Endothelial cell of umbilical vein (primary cell): ENCODE data around the gene VIPR2. TPM values are rescaled to one million over a fixed set of nuclear protein-coding genes. Genes with fewer than 3 reads are reported as not detected.

Experiments used
- BruUV-seq: library from RNA; stranded (reverse); fragments of 400-500 nt; replicated peaks from 2 replicates; lab custom pipeline; 2021; lab: Mats Ljungman, UMichigan
- CTCF ChIA-PET: fragments of 300-600, 350-600 bp; sonication (Branson Sonifier 250); formaldehyde crosslinking; loops from one replicate; lab custom pipeline; 2021; ENCODE audit warnings: antibody characterized with exemption, inconsistent platforms; lab: Charles Lee
- POLR2A ChIA-PET: fragments of 300-600, 350-600 bp; sonication (Branson Sonifier 250); formaldehyde crosslinking; loops from one replicate; lab custom pipeline; 2021; ENCODE audit warnings: antibody characterized with exemption, inconsistent platforms; lab: Charles Lee
- DNase-seq: peaks from one replicate; pipeline ENCODE4 v3.0.0-alpha.2; 2011; ENCODE audit warnings: low read depth, low spot score
- FAIRE-seq: peaks from 2 replicates; lab custom pipeline; 2011; peaks lifted over from hg19 to GRCh38; lab: Jason Lieb, UNC
- H2AFZ ChIP-seq: 2 replicates; pipeline ENCODE4 v1.6.0; 2012; ENCODE audit warnings: low read depth, low read length, control low read depth, inconsistent platforms
- H3K27ac ChIP-seq: 2 replicates; pipeline ENCODE4 v1.5.1; 2011; ENCODE audit warnings: low read depth, mild to moderate bottlenecking, control low read depth, low read length, moderate library complexity; ENCODE audit not compliant: insufficient read depth
- H3K27me3 ChIP-seq, 2 experiments: 2 replicates each; pipeline versions ENCODE4 v1.6.0 to v1.6.1; 2011; ENCODE audit warnings: low read length in 2 of 2, mixed read lengths in 1 of 2; ENCODE audit not compliant: control insufficient read depth in 2 of 2, insufficient read depth in 2 of 2
- H3K36me3 ChIP-seq, 2 experiments: 2 replicates in 1 of 2; 3 replicates in 1 of 2; pipeline ENCODE4 v1.5.1; 2011; ENCODE audit warnings: low read length in 2 of 2, mild to moderate bottlenecking in 1 of 2, moderate library complexity in 1 of 2; ENCODE audit not compliant: control insufficient read depth in 2 of 2, insufficient read depth in 2 of 2; ENCODE audit errors: extremely low read depth in 1 of 2
- H3K4me1 ChIP-seq: 3 replicates; pipeline ENCODE4 v1.5.1; 2011; ENCODE audit warnings: mild to moderate bottlenecking, low read length; ENCODE audit not compliant: control insufficient read depth, insufficient read depth; ENCODE audit errors: extremely low read depth
- H3K4me2 ChIP-seq: 2 replicates; pipeline ENCODE4 v1.6.1; 2011; ENCODE audit warnings: low read length, control low read depth, mixed read lengths; ENCODE audit not compliant: insufficient read depth
- H3K4me3 ChIP-seq, 3 experiments: fragments of 200-600 bp in 1 of 3; sonication (generic), shearing (Covaris generic) in 1 of 3; replicated peaks in 1 of 3; 2 replicates each; pipeline ENCODE4 v1.5.1; 2011 to 2016; ENCODE audit warnings: control low read depth in 3 of 3, low read length in 3 of 3, mild to moderate bottlenecking in 2 of 3, inconsistent platforms in 1 of 3, low read depth in 1 of 3, moderate library complexity in 1 of 3; ENCODE audit not compliant: insufficient read depth in 1 of 3
- H3K79me2 ChIP-seq: 2 replicates; pipeline ENCODE4 v1.6.0; 2012; ENCODE audit warnings: low read length, inconsistent platforms; ENCODE audit not compliant: control insufficient read depth, insufficient read depth
- H3K9ac ChIP-seq: replicated peaks from 2 replicates; pipeline ENCODE3; 2011; ENCODE audit warnings: low read length, control low read depth; ENCODE audit not compliant: insufficient read depth; ENCODE audit errors: extremely low read depth
- H3K9me1 ChIP-seq: replicated peaks from 3 replicates; pipeline ENCODE4 v1.6.0; 2011; ENCODE audit warnings: mild to moderate bottlenecking, low read length; ENCODE audit not compliant: control insufficient read depth, insufficient read depth; ENCODE audit errors: extremely low read depth
- H3K9me3 ChIP-seq: replicated peaks from 2 replicates; pipeline ENCODE4 v1.5.1; 2012; ENCODE audit warnings: low read length, inconsistent platforms; ENCODE audit not compliant: control insufficient read depth, insufficient read depth
- H4K20me1 ChIP-seq: replicated peaks from 2 replicates; pipeline ENCODE3; 2011; ENCODE audit warnings: mild to moderate bottlenecking, low read length; ENCODE audit not compliant: control insufficient read depth, insufficient read depth; ENCODE audit errors: extremely low read depth
- CTCF ChIP-seq, 2 donors: IDR thresholded peaks; 1 replicate in 1 of 2; 2 replicates in 1 of 2; pipeline ENCODE4 v1.5.1; 2011; ENCODE audit warnings: low read length in 2 of 2, mild to moderate bottlenecking in 2 of 2, moderate library complexity in 2 of 2, control low read depth in 1 of 2, inconsistent platforms in 1 of 2, low read depth in 1 of 2; ENCODE audit not compliant: insufficient read depth in 1 of 2; ENCODE audit errors: extremely low read depth in 1 of 2
- EZH2 ChIP-seq: IDR thresholded peaks from 2 replicates; pipeline ENCODE4 v1.6.1; 2012; ENCODE audit warnings: borderline replicate concordance, low read depth, mild to moderate bottlenecking, moderate library complexity, low read length, inconsistent platforms; ENCODE audit not compliant: severe bottlenecking
- FOS ChIP-seq: IDR thresholded peaks from 2 replicates; pipeline ENCODE4 v1.6.1; 2011; ENCODE audit warnings: mild to moderate bottlenecking, low read length, moderate library complexity, borderline replicate concordance; ENCODE audit not compliant: insufficient read depth
- GATA2 ChIP-seq: IDR thresholded peaks from 2 replicates; pipeline ENCODE4 v1.7.0; 2011; ENCODE audit warnings: low read depth, mild to moderate bottlenecking, moderate library complexity, mixed read lengths, low read length; ENCODE audit not compliant: insufficient read length, insufficient read depth
- JUN ChIP-seq: IDR thresholded peaks from 2 replicates; pipeline ENCODE4 v1.6.1; 2011; ENCODE audit warnings: borderline replicate concordance, low read depth; ENCODE audit not compliant: insufficient read length, insufficient read depth
- MAX ChIP-seq: IDR thresholded peaks from 2 replicates; pipeline ENCODE4 v1.6.1; 2011; ENCODE audit not compliant: insufficient read depth, insufficient read length
- MYC ChIP-seq: IDR thresholded peaks from one replicate; pipeline ENCODE4 v1.6.1; 2011; ENCODE audit warnings: mild to moderate bottlenecking, low read depth, low read length
- POLR2A ChIP-seq: IDR thresholded peaks from 2 replicates; pipeline ENCODE4 v1.6.1; 2012; ENCODE audit warnings: low read depth, mild to moderate bottlenecking, control low read depth, low read length
- POLR2AphosphoS5 ChIP-seq: IDR thresholded peaks from 2 replicates; pipeline ENCODE4 v1.6.1; 2012; ENCODE audit warnings: low read depth, mild to moderate bottlenecking, control low read depth, low read length, moderate library complexity; ENCODE audit not compliant: insufficient read depth
- dilution Hi-C: fragments of 300-500 bp; cut with MboI; formaldehyde crosslinking; loops from one replicate; pipeline ENCODE4 v1.15.0; 2019; ENCODE audit warnings: low sequenced_read_pairs; ENCODE audit not compliant: extremely low pct_ligation_motif_present
- intact Hi-C: fragments of 100-400 bp; cut with micrococcal nuclease; formaldehyde crosslinking; loops from one replicate; pipeline ENCODE4 v1.10.0; 2022
- polyA plus RNA-seq, 4 experiments: library from polyadenylated mRNA; depleted of rRNA in 3 of 4; stranded (reverse) in 3 of 4; unstranded in 1 of 4; fragments of >200 nt; gene quantifications; 2 replicates each; pipeline versions ENCODE4 v1.2.1 to v1.2.3, GENCODE V29; 2011 to 2012; ENCODE audit warnings: missing spikeins in 1 of 4
- total RNA-seq: library from RNA; stranded (reverse); gene quantifications from 2 replicates; pipeline ENCODE4 v1.2.3, GENCODE V29; 2021

The VIPR2 gene
- total and polyA plus RNA-seq, 2 donors (not counting 3 experiments of a cell fraction or from before 2014, with no cell fraction given): not detected

- BruUV-seq: no TSS peak
- Histone ChIP-seq H3K36me3 (no peaks in the 10 kb centered on the region), H3K4me1 (no peaks in the 10 kb centered on the region), H3K79me2 (no peaks in the 10 kb centered on the region), H3K9me3 (no peaks in the 10 kb centered on the region), H3K4me2 (no peak overlapping the region), H3K9me1 (no peaks in the 10 kb centered on the region), H3K9ac (no peak overlapping the region), H3K27me3 (no peaks in the 10 kb centered on the region), H2AFZ (no peak overlapping the region), H3K4me3 (no peak overlapping the region), H4K20me1 (no peaks in the 10 kb centered on the region), H3K27ac (no peak overlapping the region)
- ChIA-PET POLR2A (no interaction called here), CTCF (no interaction called here)
- TF ChIP-seq CTCF (IDR thresholded peaks at IDR 0.05; ENCODE audit: extremely low read depth in 1 of 2, insufficient read depth in 1 of 2, low read depth in 1 of 2, low read length in 2 of 2): no peak
- TF ChIP-seq EZH2: no peak
- TF ChIP-seq MYC: no peak
- no peak for TF ChIP-seq JUN
- no peak for TF ChIP-seq FOS
- TF ChIP-seq POLR2AphosphoS5: no peak
- no peak for TF ChIP-seq MAX
- no peak for TF ChIP-seq GATA2
- TF ChIP-seq POLR2A: no peak
- DNase-seq (no peak), FAIRE-seq (no peak)
- intact Hi-C loops: no loop called here
- dilution Hi-C loops: no loop called here
These were observed 45.6 kb downstream of the VIPR2 start for GRCh38 chr7:159098811-159099655.
